Activated CD4-positive, CD25-positive, alpha-beta regulatory T cell treated with anti-CD3 and anti-CD28 coated beads, Interleukin-2, amount 50 U/mL, for 16 hours (primary cell): Measurements from ENCODE around the gene BPGM.

Experiments
- DNase-seq: peaks from one replicate; pipeline ENCODE4 v3.0.0-alpha.2; 2020; ENCODE audit warnings: low read depth, low spot score

Gene BPGM

GRCh38 chr7:134697205-134697886, 50.7 kb downstream of the BPGM start:
- DNase-seq, result no peak

GRCh38 chr7:134698481-134698880, 51.8 kb downstream of the BPGM start:
- no peak for DNase-seq

- no peak for DNase-seq
Measured at GRCh38 chr7:134699021-134699818, 52.6 kb downstream of the BPGM start.

GRCh38 chr7:134699899-134700298, 53.2 kb downstream of the BPGM start:
- no peak for DNase-seq

- DNase-seq, result no peak
Measured at GRCh38 chr7:134701272-134701671, 54.6 kb downstream of the BPGM start.

- no peak for DNase-seq
Measured at GRCh38 chr7:134702366-134703240, 56.0 kb downstream of the BPGM start.

- no peak for DNase-seq
Measured at GRCh38 chr7:134703241-134703594, 56.6 kb downstream of the BPGM start.

GRCh38 chr7:134703782-134704181, 57.1 kb downstream of the BPGM start:
- DNase-seq, result no peak

GRCh38 chr7:134704827-134705226, 58.2 kb downstream of the BPGM start:
- DNase-seq, result no peak

- DNase-seq, result no peak
Measured at GRCh38 chr7:134705716-134706115, 59.1 kb downstream of the BPGM start.

GRCh38 chr7:134706468-134706867, 59.8 kb downstream of the BPGM start:
- no peak for DNase-seq

GRCh38 chr7:134707663-134708378, 61.2 kb downstream of the BPGM start:
- no peak for DNase-seq

GRCh38 chr7:134708692-134709091, 62.0 kb downstream of the BPGM start:
- no peak for DNase-seq

- no peak for DNase-seq
Measured at GRCh38 chr7:134709197-134709596, 62.5 kb downstream of the BPGM start.

- DNase-seq, result no peak
Measured at GRCh38 chr7:134710511-134710853, 63.8 kb downstream of the BPGM start.

GRCh38 chr7:134710854-134711624, 64.4 kb downstream of the BPGM start:
- peak; percentile 17 for DNase-seq

GRCh38 chr7:134712196-134712595, 65.5 kb downstream of the BPGM start:
- DNase-seq, result no peak

GRCh38 chr7:134714470-134715205, 68.0 kb downstream of the BPGM start:
- DNase-seq, result no peak

- no peak for DNase-seq
Measured at GRCh38 chr7:134718211-134718875, 71.7 kb downstream of the BPGM start.
